ENCODE measurements around the gene CLTCL1. TPM values are rescaled to one million over a fixed set of nuclear protein-coding genes. Genes with fewer than 3 reads are reported as not detected.

CLTCL1 gene
- total RNA-seq, 1 experiment from 2014 or later, result 7.1 TPM

- ATAC-seq (no peak), DNase-seq (ENCODE audit: low read depth, low spot score) (no peak)
- no peak overlapping the region for H2AFZ ChIP-seq (ENCODE audit: low read depth, low read length, poor library complexity, severe bottlenecking)
- no peak for TF ChIP-seq ELF1 (IDR thresholded peaks at IDR 0.05; ENCODE audit: borderline replicate concordance, low read depth)
- no peak for TF ChIP-seq YY1 (IDR thresholded peaks at IDR 0.05; ENCODE audit: extremely low read depth, insufficient replicate concordance, low read depth, low read length)
- TF ChIP-seq POLR2A (IDR thresholded peaks at IDR 0.05; ENCODE audit: borderline replicate concordance, extremely low read depth, insufficient read depth, insufficient read length), result no peak
- TF ChIP-seq EZH2 (IDR thresholded peaks at IDR 0.05), result no peak
- no peak for TF ChIP-seq SRF (IDR thresholded peaks at IDR 0.05; ENCODE audit: low read depth)
- TF ChIP-seq ZNF274 (IDR thresholded peaks at IDR 0.05; ENCODE audit: low read depth, low read length), result no peak
- TF ChIP-seq SIN3A (IDR thresholded peaks at IDR 0.05; ENCODE audit: low read depth), result no peak
- TF ChIP-seq RAD21 (IDR thresholded peaks at IDR 0.05; ENCODE audit: low read depth), result no peak
- no peak for TF ChIP-seq SP1 (IDR thresholded peaks at IDR 0.05; ENCODE audit: low read depth)
- no peak for TF ChIP-seq POLR2AphosphoS5 (IDR thresholded peaks at IDR 0.05; ENCODE audit: low read depth, low read length)
- TF ChIP-seq CTCF (IDR thresholded peaks at IDR 0.05 in 2 of 3, conservative IDR thresholded peaks at IDR 0.05 in 1 of 3; ENCODE audit: borderline replicate concordance in 1 of 3, insufficient read depth in 1 of 3, low read depth in 2 of 3, low read length in 2 of 3), result no peak
- TF ChIP-seq TCF7L2 (IDR thresholded peaks at IDR 0.05; ENCODE audit: borderline replicate concordance, extremely low read depth, insufficient read depth, insufficient read length), result no peak
- no peak for TF ChIP-seq ATF3 (IDR thresholded peaks at IDR 0.05)
- no peak for TF ChIP-seq REST (IDR thresholded peaks at IDR 0.05; ENCODE audit: low read depth)
- TF ChIP-seq CBX3 (IDR thresholded peaks at IDR 0.05; ENCODE audit: low read depth), result no peak
- no peak for TF ChIP-seq EGR1 (IDR thresholded peaks at IDR 0.05; ENCODE audit: low read depth)
- TF ChIP-seq JUND (IDR thresholded peaks at IDR 0.05), result no peak
- TF ChIP-seq FOSL1 (IDR thresholded peaks at IDR 0.05; ENCODE audit: low read depth), result no peak
- H3K4me3 ChIP-seq (replicated peaks in 1 of 2; ENCODE audit: low read depth in 1 of 2, low read length in 2 of 2), result no peak overlapping the region
- H3K36me3 ChIP-seq (ENCODE audit: control insufficient read depth in 1 of 2, insufficient read depth in 2 of 2, low read length in 2 of 2), result no peaks in the 10 kb centered on the region
- BruUV-seq (replicated peaks), result no TSS peak
- H3K9me2 ChIP-seq (ENCODE audit: insufficient read depth), result no peaks in the 10 kb centered on the region
- no peaks in the 10 kb centered on the region for H4K20me1 ChIP-seq (ENCODE audit: insufficient read depth)
- H3K27me3 ChIP-seq (ENCODE audit: insufficient read depth, low read length), result no peaks in the 10 kb centered on the region
- H3K4me2 ChIP-seq (ENCODE audit: low read length), result no peak overlapping the region
- POLR2A ChIA-PET, result no interaction called here
- intact Hi-C loops (cut with micrococcal nuclease), result no loop called here
- CTCF ChIA-PET, result no interaction called here
- H3K4me1 ChIP-seq (ENCODE audit: control insufficient read depth in 1 of 2, insufficient read depth in 2 of 2, low read length in 2 of 2), result no peaks in the 10 kb centered on the region
- RAD21 ChIA-PET (ENCODE audit: low non-redundant PET in 1 of 2, low total read pairs in 2 of 2, uncharacterized antibody in 2 of 2, unreplicated experiment in 2 of 2), result no interaction called here
- no peaks in the 10 kb centered on the region for H3K79me2 ChIP-seq (ENCODE audit: insufficient read depth, low read length)
- H3K27ac ChIP-seq (ENCODE audit: low read depth, low read length), result no peak overlapping the region
- H3K9me3 ChIP-seq (ENCODE audit: control insufficient read depth in 1 of 2, insufficient read depth in 1 of 2, low read depth in 1 of 2, low read length in 2 of 2), result no peaks in the 10 kb centered on the region
- no peak overlapping the region for H3K9ac ChIP-seq (ENCODE audit: low read length)
These were observed 50.0 kb downstream of the CLTCL1 start for GRCh38 chr22:19241593-19241906.
